Measurements from ENCODE around the gene DIRAS1. TPM values are rescaled to one million over a fixed set of nuclear protein-coding genes. Genes with fewer than 3 reads are reported as not detected.

Gene DIRAS1
- total and polyA plus RNA-seq, 3 experiments from 2014 or later, result 0.18 TPM; not detected in 2

DNA sequence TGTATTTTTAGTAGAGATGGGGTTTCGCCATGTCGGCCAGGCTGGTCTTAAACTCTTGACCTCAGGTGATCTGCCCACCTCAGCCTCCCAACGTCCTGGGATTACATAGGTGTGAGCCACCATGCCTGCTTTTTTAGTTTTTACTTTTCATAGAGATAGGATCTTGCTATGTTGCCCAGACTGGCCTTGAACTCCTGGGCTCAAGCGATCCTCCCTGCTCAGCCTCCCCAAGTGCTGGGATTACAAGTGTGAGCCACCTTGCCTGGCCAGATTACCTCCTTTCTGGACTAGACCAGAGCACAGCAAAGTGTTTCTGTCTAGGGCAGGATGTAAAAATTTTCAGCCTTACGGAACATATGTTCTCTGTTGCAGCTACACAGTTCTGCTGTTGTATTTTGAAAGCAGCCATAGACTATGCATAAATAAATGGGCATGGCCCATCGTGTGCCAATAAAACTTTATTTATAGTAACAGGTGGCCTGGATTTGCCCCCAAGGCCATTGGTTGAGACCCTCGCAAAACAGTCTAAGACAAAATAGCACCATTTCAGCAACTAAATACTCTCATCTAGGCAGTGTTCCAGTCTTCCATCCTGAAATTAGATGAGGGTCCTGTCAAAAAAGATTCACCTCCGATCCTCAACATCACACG, 54.7 kb downstream of the DIRAS1 start:
- H3K4me3 ChIP-seq (ENCODE audit: low read length), result no peak overlapping the region
- no peaks in the 10 kb centered on the region for H3K27me3 ChIP-seq (ENCODE audit: insufficient read depth, low read length, poor library complexity, severe bottlenecking)
- no peaks in the 10 kb centered on the region for H3K9me3 ChIP-seq (ENCODE audit: low read length)
- Mint-ChIP-seq H3K27me3 (peaks cover 5 to 6% of the 10 kb centered on the region in 2 donors), H3K36me3 (no peaks in the 10 kb centered on the region), H3K4me1 (no peaks in the 10 kb centered on the region), H3K4me3 (no peak overlapping the region), H3K9me3 (no peaks in the 10 kb centered on the region), H3K27ac (no peak overlapping the region)
- POLR2A ChIA-PET, result no interaction called here
- H3K27ac ChIP-seq (ENCODE audit: low read depth, low read length), result no peak overlapping the region
- CTCF ChIA-PET, result no interaction called here
- no peaks in the 10 kb centered on the region for H3K36me3 ChIP-seq (ENCODE audit: insufficient read depth, low read length)
- no peak for DNase-seq
- no peaks in the 10 kb centered on the region for H3K4me1 ChIP-seq (ENCODE audit: insufficient read depth, low read length)

- H3K4me1 Mint-ChIP-seq, result no peaks in the 10 kb centered on the region
- Histone ChIP-seq H3K27ac (ENCODE audit: low read depth, low read length) (no peak overlapping the region), H3K9me3 (ENCODE audit: low read length) (no peaks in the 10 kb centered on the region), H3K4me3 (ENCODE audit: low read length) (no peak overlapping the region), H3K4me1 (ENCODE audit: insufficient read depth, low read length) (no peaks in the 10 kb centered on the region), H3K27me3 (ENCODE audit: insufficient read depth, low read length, poor library complexity, severe bottlenecking) (no peaks in the 10 kb centered on the region), H3K36me3 (ENCODE audit: insufficient read depth, low read length) (no peaks in the 10 kb centered on the region)
- CTCF ChIA-PET, result no interaction called here
- POLR2A ChIA-PET, result no interaction called here
- peaks cover 5 to 6% of the 10 kb centered on the region in 2 donors for H3K27me3 Mint-ChIP-seq
- H3K9me3 Mint-ChIP-seq, result no peaks in the 10 kb centered on the region
- DNase-seq, result no peak
- no peak overlapping the region for H3K27ac Mint-ChIP-seq
- no peak overlapping the region for H3K4me3 Mint-ChIP-seq
- H3K36me3 Mint-ChIP-seq, result no peaks in the 10 kb centered on the region
Measured at GRCh38 chr19:2665103-2665502, 56.1 kb downstream of the DIRAS1 start.

Other genes starting within 250 kb of the DIRAS1 start
- gene GADD45B, start 245.2 kb downstream of the DIRAS1 start, total RNA-seq, result 10 to 100 TPM; 51.1 to 53.7 TPM
- gene GADD45B, start 245.2 kb downstream of the DIRAS1 start, polyA plus RNA-seq, result 90.7 TPM
- gene GNG7, start 18.7 kb downstream of the DIRAS1 start, total RNA-seq, result under 1 TPM; 0.40 to 0.53 TPM
- gene GNG7, start 18.7 kb downstream of the DIRAS1 start, polyA plus RNA-seq, result 1.2 TPM
- gene SLC39A3, start 18.6 kb upstream of the DIRAS1 start, total RNA-seq, result 10 to 100 TPM; 44.1 to 51.3 TPM
- gene SLC39A3, start 18.6 kb upstream of the DIRAS1 start, polyA plus RNA-seq, result 35.4 TPM
- 10 to 100 TPM; 87.8 to 93.9 TPM for gene SGTA, start 61.9 kb upstream of the DIRAS1 start, total RNA-seq
- gene SGTA, start 61.9 kb upstream of the DIRAS1 start, polyA plus RNA-seq, result 39.7 TPM
- 100 to 1,000 TPM; 169 to 178 TPM for gene THOP1, start 64.1 kb upstream of the DIRAS1 start, total RNA-seq
- gene THOP1, start 64.1 kb upstream of the DIRAS1 start, polyA plus RNA-seq, result 40.2 TPM
- gene ZNF554, start 98.5 kb upstream of the DIRAS1 start, total RNA-seq, result 1 to 10 TPM; 2.1 to 2.3 TPM
- 5.7 TPM for gene ZNF554, start 98.5 kb upstream of the DIRAS1 start, polyA plus RNA-seq
- gene ZNF555, start 120.1 kb upstream of the DIRAS1 start, total RNA-seq, result 1 to 10 TPM; 2.5 to 3.0 TPM
- gene ZNF555, start 120.1 kb upstream of the DIRAS1 start, polyA plus RNA-seq, result 4.5 TPM
- not detected for gene ZNF556, start 146.0 kb upstream of the DIRAS1 start, total RNA-seq
- not detected for gene ZNF556, start 146.0 kb upstream of the DIRAS1 start, polyA plus RNA-seq
- 1 to 10 TPM; 4.4 TPM for gene ZNF57, start 179.6 kb upstream of the DIRAS1 start, total RNA-seq
- 3.2 TPM for gene ZNF57, start 179.6 kb upstream of the DIRAS1 start, polyA plus RNA-seq
- gene ZNF77, start 223.6 kb upstream of the DIRAS1 start, total RNA-seq, result 1 to 10 TPM; 3.8 to 4.1 TPM
- 3.1 TPM for gene ZNF77, start 223.6 kb upstream of the DIRAS1 start, polyA plus RNA-seq